Kidney (tissue), 14 donors: ENCODE results near the gene DDX10. TPM values are rescaled to one million over a fixed set of nuclear protein-coding genes. Genes with fewer than 3 reads are reported as not detected.

Experiments used
- DNase-seq, 5 donors: peaks; one replicate each; pipeline ENCODE4 v3.0.0-alpha.2; 2013 to 2020
- FAIRE-seq: peaks from 2 replicates; lab custom pipeline; 2012; peaks lifted over from hg19 to GRCh38; lab: Jason Lieb, UNC
- H3K27ac ChIP-seq, 2 donors: one replicate each; pipeline ENCODE4 v1.7.0; 2013; ENCODE audit warnings: low read depth in 2 of 2, low read length in 2 of 2, inconsistent platforms in 1 of 2
- H3K27me3 ChIP-seq: one replicate; pipeline ENCODE4 v1.7.1; 2013; ENCODE audit warnings: low read length, inconsistent platforms; ENCODE audit not compliant: control insufficient read depth, insufficient read depth
- H3K36me3 ChIP-seq, 3 donors: one replicate each; pipeline versions ENCODE4 v1.7.0 to v1.7.1; 2013; ENCODE audit warnings: low read length in 3 of 3, control low read depth in 1 of 3, inconsistent platforms in 1 of 3; ENCODE audit not compliant: insufficient read depth in 3 of 3, control insufficient read depth in 2 of 3
- H3K4me1 ChIP-seq, 3 donors: one replicate each; pipeline versions ENCODE4 v1.7.0 to v1.7.1; 2013; ENCODE audit warnings: low read length in 3 of 3, inconsistent platforms in 1 of 3, low read depth in 1 of 3; ENCODE audit not compliant: control insufficient read depth in 2 of 3, insufficient read depth in 2 of 3
- H3K4me3 ChIP-seq, 3 donors: one replicate each; pipeline versions ENCODE4 v1.7.0 to v1.8.1; 2013; ENCODE audit warnings: low read length in 3 of 3, control low read depth in 1 of 3, inconsistent platforms in 1 of 3
- H3K9ac ChIP-seq, 3 donors: one replicate each; pipeline versions ENCODE4 v1.7.0 to v1.7.1; 2013; ENCODE audit warnings: low read length in 3 of 3, control low read depth in 1 of 3, inconsistent platforms in 1 of 3
- H3K9me3 ChIP-seq, 3 donors: one replicate each; pipeline versions ENCODE4 v1.7.0 to v1.7.1; 2013; ENCODE audit warnings: low read length in 3 of 3, control low read depth in 1 of 3, inconsistent platforms in 1 of 3; ENCODE audit not compliant: control insufficient read depth in 2 of 3, insufficient read depth in 1 of 3
- CTCF ChIP-seq: IDR thresholded peaks from 3 replicates; pipeline ENCODE4 v1.5.1; 2012; ENCODE audit warnings: mild to moderate bottlenecking, moderate library complexity, borderline replicate concordance; ENCODE audit not compliant: insufficient read depth; ENCODE audit errors: extremely low read depth
- intact Hi-C: fragments of 100-400 bp; cut with DNase I; formaldehyde crosslinking; loops from one replicate; pipeline ENCODE4 v1.11.1; 2022
- polyA plus RNA-seq: library from polyadenylated mRNA; stranded (reverse); fragments of 350-450 nt; fragmentation: Illumina TruSeq; extraction: RNeasy Lipid Tissue Mini Kit (QIAGEN cat#74804); gene quantifications from one replicate; pipeline ENCODE4 v1.2.3, GENCODE V29; 2014; ENCODE audit warnings: low read depth, low replicate concordance; ENCODE audit not compliant: insufficient read depth
- total RNA-seq: library from RNA; stranded (reverse); fragmentation: NEBNext Ultra II Directional; extraction: Animal tissue kit (Norgen Biotek cat#: 25700); gene quantifications from one replicate; pipeline ENCODE4 v1.2.1, GENCODE V29; 2021
- donor health status: control.
- donor health status: control.
- donor health status: control.
- donor health status: control.
- donor health status: control.
- donor health status: DM: yes; HTN: yes; CAD: no.
- donor health status: Normal renal cell carcinoma (clear cell type).

The DDX10 gene
- total and polyA plus RNA-seq, 2 donors from 2014 or later, result 24.8 to 79.2 TPM

DNA sequence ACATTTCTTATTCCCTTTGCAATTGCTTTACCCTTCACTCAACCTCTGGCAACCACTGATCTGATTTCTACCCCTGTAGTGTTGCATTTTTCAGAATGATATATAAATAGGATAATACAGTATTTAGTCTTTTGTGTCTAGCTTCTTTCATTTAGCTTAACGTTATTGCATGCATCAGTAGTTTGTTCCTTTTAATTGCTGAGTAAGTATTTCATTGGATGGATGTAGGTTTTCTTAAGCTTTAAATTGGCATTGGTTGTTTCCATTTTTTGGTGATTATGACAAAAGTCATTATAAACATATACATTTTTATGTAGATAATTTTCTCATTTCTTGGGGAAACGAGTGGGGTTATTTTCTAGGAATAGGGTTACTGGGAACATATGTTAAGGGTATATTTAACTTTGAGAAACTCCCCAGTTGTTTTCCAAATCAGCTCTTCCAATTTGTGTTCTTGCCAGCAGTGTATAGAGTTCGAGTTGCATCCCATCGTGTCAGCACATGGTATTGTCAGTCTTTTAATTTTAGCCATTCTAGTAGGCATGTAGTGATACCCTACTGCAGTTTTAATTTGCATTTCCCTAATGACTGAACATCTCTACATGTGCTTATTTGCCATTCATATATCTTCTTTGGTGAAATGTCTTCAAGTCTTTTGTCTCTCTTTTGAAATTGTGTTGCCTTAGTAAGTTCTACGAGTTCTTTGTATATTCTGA, 60.3 kb downstream of the DDX10 start:
- H3K27me3 ChIP-seq, result no peaks in the 10 kb centered on the region
- H3K4me3 ChIP-seq, result no peak overlapping the region
- intact Hi-C loops, result no loop called here
- TF ChIP-seq CTCF, result no peak
- H3K27ac ChIP-seq, result no peak overlapping the region
- peaks cover 0 to 8% (median 3%) of the 10 kb centered on the region in 3 donors for H3K36me3 ChIP-seq
- DNase-seq (no peak), FAIRE-seq (no peak)
- H3K4me1 ChIP-seq, result no peaks in the 10 kb centered on the region
- H3K9ac ChIP-seq, result no peak overlapping the region
- H3K9me3 ChIP-seq, result no peaks in the 10 kb centered on the region

GRCh38 chr11:108726077-108726800, 61.4 kb downstream of the DDX10 start:
- no peak for DNase-seq
- TF ChIP-seq CTCF, result no peak
- Histone ChIP-seq H3K36me3 (peaks cover 0 to 8% (median 3%) of the 10 kb centered on the region in 3 donors), H3K27ac (no peak overlapping the region), H3K4me1 (no peaks in the 10 kb centered on the region), H3K27me3 (no peaks in the 10 kb centered on the region), H3K4me3 (no peak overlapping the region), H3K9me3 (no peaks in the 10 kb centered on the region), H3K9ac (no peak overlapping the region)
- no peak for FAIRE-seq
- intact Hi-C loops, result no loop called here

DNA sequence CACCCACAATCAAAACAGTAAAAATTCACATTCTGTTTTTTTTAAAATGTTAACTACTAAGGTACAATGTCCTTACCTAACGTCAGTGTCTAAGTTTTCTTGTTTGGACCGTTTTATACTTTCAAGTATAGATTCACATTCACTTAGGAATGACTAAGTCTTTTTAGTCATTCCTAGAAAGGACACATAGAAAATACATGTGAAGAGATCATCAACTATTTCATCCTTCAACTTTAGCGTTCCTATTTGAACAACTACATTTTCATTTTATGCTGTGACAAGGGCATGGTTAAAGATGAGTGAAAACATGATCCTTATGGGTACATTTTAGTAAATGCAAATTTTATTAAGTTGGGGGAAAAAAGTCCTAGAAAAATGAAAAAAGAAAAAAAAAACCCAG, 62.8 kb downstream of the DDX10 start:
- Histone ChIP-seq H3K9ac (no peak overlapping the region), H3K36me3 (peaks cover 0 to 8% (median 3%) of the 10 kb centered on the region in 3 donors), H3K4me3 (no peak overlapping the region), H3K4me1 (no peaks in the 10 kb centered on the region), H3K27ac (no peak overlapping the region), H3K27me3 (no peaks in the 10 kb centered on the region), H3K9me3 (no peaks in the 10 kb centered on the region)
- no peak for DNase-seq
- peak; percentile 6 for FAIRE-seq
- TF ChIP-seq CTCF, result no peak
- intact Hi-C loops, result no loop called here
